Measurements from ENCODE around the gene STOM.

Gene STOM

DNA sequence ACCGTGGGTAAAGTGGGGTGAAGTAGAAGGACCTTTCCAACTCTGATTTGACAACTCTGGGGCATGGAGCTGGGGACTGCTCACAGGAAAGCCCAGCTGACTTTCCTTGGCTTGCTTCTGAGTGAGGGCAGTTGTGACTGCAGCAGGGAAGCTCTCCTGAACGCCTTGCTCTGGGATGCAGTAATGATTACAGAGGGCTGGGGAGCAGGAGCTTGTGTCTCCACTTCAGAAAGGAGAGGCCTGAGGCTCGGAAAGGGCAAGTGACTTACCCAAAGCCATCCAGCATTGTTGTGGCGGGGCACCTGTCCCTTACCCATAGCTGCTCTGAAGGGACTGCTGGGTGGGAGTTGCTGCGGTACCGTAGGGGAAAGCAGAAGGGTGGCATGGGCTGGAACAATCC lies 60.9 kb downstream of the STOM start:
- TF ChIP-seq, protein P1, sequence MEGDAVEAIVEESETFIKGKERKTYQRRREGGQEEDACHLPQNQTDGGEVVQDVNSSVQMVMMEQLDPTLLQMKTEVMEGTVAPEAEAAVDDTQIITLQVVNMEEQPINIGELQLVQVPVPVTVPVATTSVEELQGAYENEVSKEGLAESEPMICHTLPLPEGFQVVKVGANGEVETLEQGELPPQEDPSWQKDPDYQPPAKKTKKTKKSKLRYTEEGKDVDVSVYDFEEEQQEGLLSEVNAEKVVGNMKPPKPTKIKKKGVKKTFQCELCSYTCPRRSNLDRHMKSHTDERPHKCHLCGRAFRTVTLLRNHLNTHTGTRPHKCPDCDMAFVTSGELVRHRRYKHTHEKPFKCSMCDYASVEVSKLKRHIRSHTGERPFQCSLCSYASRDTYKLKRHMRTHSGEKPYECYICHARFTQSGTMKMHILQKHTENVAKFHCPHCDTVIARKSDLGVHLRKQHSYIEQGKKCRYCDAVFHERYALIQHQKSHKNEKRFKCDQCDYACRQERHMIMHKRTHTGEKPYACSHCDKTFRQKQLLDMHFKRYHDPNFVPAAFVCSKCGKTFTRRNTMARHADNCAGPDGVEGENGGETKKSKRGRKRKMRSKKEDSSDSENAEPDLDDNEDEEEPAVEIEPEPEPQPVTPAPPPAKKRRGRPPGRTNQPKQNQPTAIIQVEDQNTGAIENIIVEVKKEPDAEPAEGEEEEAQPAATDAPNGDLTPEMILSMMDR (IDR thresholded peaks at IDR 0.05; ENCODE audit: control insufficient read depth, extremely low read depth, insufficient read depth): no peak
- no peak overlapping the region for H3K4me3 ChIP-seq (ENCODE audit: low read depth, low read length)

DNA sequence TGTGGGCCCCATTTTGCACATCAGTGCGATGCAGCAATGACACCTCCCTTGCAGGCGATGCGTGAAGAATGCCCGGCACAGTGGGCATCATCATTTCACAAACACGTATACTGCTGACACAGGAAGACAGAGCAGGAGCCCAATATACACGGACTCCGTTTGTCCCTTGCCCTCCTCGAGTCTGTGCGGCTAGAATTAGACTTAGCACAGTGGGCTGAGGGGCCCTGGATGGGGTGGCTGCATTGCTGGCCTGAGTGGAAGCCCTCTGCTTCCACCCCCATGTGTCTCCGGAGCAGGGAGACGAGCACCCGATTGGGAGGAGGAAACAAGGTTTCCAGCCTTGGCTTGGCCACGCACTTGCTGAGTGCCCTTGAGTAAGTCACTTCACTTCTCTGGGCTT lies 61.3 kb downstream of the STOM start:
- TF ChIP-seq, protein P1 (IDR thresholded peaks at IDR 0.05; ENCODE audit: control insufficient read depth, extremely low read depth, insufficient read depth): no peak
- H3K4me3 ChIP-seq (ENCODE audit: low read depth, low read length): no peak overlapping the region
- no peak for DNase-seq (ENCODE audit: low read depth)

More for the DNA sequence above, 60.9 kb downstream of the STOM start:
- DNase-seq (ENCODE audit: low read depth): no peak

DNA sequence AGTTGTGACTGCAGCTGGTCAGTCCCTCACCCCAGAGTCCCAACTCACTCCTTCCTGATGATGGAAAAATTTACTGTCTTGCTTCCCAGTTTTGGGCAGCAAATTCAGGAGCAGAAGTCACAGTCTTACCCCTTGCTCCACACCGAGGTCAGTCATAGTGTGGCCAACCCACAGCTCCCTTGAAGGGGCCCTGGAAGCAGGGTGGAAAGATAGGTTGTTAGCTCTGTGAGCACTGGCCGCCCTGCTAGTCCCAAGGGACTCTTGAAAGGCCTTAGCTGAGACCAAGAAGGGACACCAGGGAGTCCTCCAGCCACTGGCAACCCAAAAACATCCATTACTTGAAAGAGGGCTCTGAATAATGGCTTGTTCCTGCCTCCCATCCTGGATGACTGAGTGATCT lies 62.1 kb downstream of the STOM start:
- TF ChIP-seq, protein P1 (IDR thresholded peaks at IDR 0.05; ENCODE audit: control insufficient read depth, extremely low read depth, insufficient read depth): no peak
- no peak for DNase-seq (ENCODE audit: low read depth)
- no peak overlapping the region for H3K4me3 ChIP-seq (ENCODE audit: low read depth, low read length)

- TF ChIP-seq, protein P1 (IDR thresholded peaks at IDR 0.05; ENCODE audit: control insufficient read depth, extremely low read depth, insufficient read depth): no peak
- no peak for DNase-seq (ENCODE audit: low read depth)
- no peak overlapping the region for H3K4me3 ChIP-seq (ENCODE audit: low read depth, low read length)
Observed at GRCh38 chr9:121305269-121305994, 64.6 kb downstream of the STOM start.

GRCh38 chr9:121304707-121305106 lies 65.3 kb downstream of the STOM start:
- TF ChIP-seq, protein P1 (IDR thresholded peaks at IDR 0.05; ENCODE audit: control insufficient read depth, extremely low read depth, insufficient read depth): no peak
- DNase-seq (ENCODE audit: low read depth): no peak
- H3K4me3 ChIP-seq (ENCODE audit: low read depth, low read length): no peak overlapping the region

GRCh38 chr9:121303456-121304451 lies 66.3 kb downstream of the STOM start:
- H3K4me3 ChIP-seq (ENCODE audit: low read depth, low read length): no peak overlapping the region
- TF ChIP-seq, protein P1 (IDR thresholded peaks at IDR 0.05; ENCODE audit: control insufficient read depth, extremely low read depth, insufficient read depth): no peak
- DNase-seq (ENCODE audit: low read depth): no peak

All from LNCaP clone FGC (cell line).